Stimulated activated CD4-positive, alpha-beta T cell treated with anti-CD3 and anti-CD28 coated beads, Interleukin-4, amount 100 ng/mL, for 48 hours (primary cell): ENCODE data around the gene IER2.
"Not testable (repeated sequence)": the region's sequence is repeated elsewhere in the genome, so short reads cannot be mapped to it uniquely, and the experiment has no call there.

Experiments used
- DNase-seq, 2 donors: peaks; one replicate each; pipeline ENCODE4 v3.0.0-alpha.2; 2020; ENCODE audit warnings: low read depth in 2 of 2

Gene IER2

GRCh38 chr19:13163609-13164342 is 13.6 kb downstream of the IER2 start:
- peak; percentile 41 to 46 for DNase-seq

GRCh38 chr19:13164343-13165161 is 14.3 kb downstream of the IER2 start:
- peak; percentile 29 to 44 for DNase-seq

GRCh38 chr19:13165162-13165997 is 15.2 kb downstream of the IER2 start:
- no peak for DNase-seq

- DNase-seq, result not testable (repeated sequence)
Observed at GRCh38 chr19:13166151-13166550, 15.9 kb downstream of the IER2 start.

- DNase-seq, result no peak
Observed at GRCh38 chr19:13169769-13170168, 19.6 kb downstream of the IER2 start.

GRCh38 chr19:13171146-13171545 is 20.9 kb downstream of the IER2 start:
- no peak for DNase-seq

GRCh38 chr19:13172346-13173138 is 22.3 kb downstream of the IER2 start:
- DNase-seq, result peak; percentile 70 to 78

- DNase-seq, result no peak
Observed at GRCh38 chr19:13173139-13173737, 23.0 kb downstream of the IER2 start.

GRCh38 chr19:13176345-13176744 is 26.1 kb downstream of the IER2 start:
- DNase-seq, result no peak

- DNase-seq, result not testable (repeated sequence)
Observed at GRCh38 chr19:13177584-13177983, 27.4 kb downstream of the IER2 start.

- not testable (repeated sequence) for DNase-seq
Observed at GRCh38 chr19:13178291-13178690, 28.1 kb downstream of the IER2 start.

GRCh38 chr19:13181747-13182388 is 31.7 kb downstream of the IER2 start:
- DNase-seq, result no peak

- not testable (repeated sequence) for DNase-seq
Observed at GRCh38 chr19:13184926-13185325, 34.7 kb downstream of the IER2 start.

GRCh38 chr19:13185763-13186657 is 35.8 kb downstream of the IER2 start:
- not testable (repeated sequence) for DNase-seq

- not testable (repeated sequence) for DNase-seq
Observed at GRCh38 chr19:13186688-13187087, 36.5 kb downstream of the IER2 start.

GRCh38 chr19:13187419-13187818 is 37.2 kb downstream of the IER2 start:
- no peak for DNase-seq

GRCh38 chr19:13189600-13189999 is 39.4 kb downstream of the IER2 start:
- no peak for DNase-seq

GRCh38 chr19:13190781-13191540 is 40.8 kb downstream of the IER2 start:
- no peak for DNase-seq
